ENCODE measurements around the gene VGLL4.

- TF ChIP-seq CTCF (IDR thresholded peaks at IDR 0.05; ENCODE audit: insufficient read depth, low read length, poor library complexity, severe bottlenecking) (no peak), EZH2phosphoT487 (conservative IDR thresholded peaks at IDR 0.05; ENCODE audit: low read length) (no peak)
Measured at GRCh38 chr3:11589706-11590105, 54.0 kb downstream of the VGLL4 start.
